RKO (cell line): ENCODE data around the gene DHX16.
"Not testable (repeated sequence)": the region's sequence is repeated elsewhere in the genome, so short reads cannot be mapped to it uniquely, and the experiment has no call there.

Source experiments
- DNase-seq: peaks from one replicate; pipeline ENCODE4 v3.0.0-alpha.2; 2016; ENCODE audit warnings: low spot score

DHX16 gene

DNA sequence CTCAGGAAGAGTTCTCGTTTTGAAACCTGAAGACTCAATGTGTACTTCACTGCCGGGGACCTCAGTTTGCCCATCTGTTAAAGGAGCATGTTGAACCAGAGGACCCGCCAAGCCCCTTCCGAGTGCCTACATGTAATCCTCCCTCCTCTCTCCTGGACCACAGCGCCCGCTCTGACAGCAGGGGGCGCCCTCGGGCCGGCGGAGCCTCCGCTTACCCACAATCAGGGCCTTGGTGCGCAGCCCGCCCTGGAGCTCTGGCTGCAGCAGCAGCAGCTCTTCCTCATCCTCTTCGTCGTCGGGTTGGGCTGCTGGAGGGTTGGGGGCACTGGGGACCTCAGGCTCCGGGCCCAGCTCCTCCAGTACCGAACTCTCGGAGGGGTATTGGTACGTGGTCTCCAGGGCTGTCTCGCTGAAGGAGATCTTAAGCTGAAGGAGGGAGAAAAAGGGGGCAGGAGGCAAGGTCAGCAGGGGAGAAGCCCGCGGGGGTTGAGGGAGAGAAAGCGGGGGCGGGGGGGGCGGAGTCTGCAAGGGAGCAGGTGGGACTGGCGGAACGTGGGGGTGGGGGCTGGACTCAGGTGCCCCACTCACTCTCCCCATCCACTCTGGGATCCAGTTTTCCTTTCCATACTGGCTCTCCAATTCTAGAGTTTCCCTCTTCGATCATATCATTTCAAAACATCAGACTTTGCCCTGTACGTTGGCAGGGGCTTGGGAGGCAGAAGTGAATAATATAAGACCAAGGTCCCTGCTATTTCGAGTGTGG is 6.3 kb upstream of the DHX16 start:
- peak; percentile 54 for DNase-seq

DNA sequence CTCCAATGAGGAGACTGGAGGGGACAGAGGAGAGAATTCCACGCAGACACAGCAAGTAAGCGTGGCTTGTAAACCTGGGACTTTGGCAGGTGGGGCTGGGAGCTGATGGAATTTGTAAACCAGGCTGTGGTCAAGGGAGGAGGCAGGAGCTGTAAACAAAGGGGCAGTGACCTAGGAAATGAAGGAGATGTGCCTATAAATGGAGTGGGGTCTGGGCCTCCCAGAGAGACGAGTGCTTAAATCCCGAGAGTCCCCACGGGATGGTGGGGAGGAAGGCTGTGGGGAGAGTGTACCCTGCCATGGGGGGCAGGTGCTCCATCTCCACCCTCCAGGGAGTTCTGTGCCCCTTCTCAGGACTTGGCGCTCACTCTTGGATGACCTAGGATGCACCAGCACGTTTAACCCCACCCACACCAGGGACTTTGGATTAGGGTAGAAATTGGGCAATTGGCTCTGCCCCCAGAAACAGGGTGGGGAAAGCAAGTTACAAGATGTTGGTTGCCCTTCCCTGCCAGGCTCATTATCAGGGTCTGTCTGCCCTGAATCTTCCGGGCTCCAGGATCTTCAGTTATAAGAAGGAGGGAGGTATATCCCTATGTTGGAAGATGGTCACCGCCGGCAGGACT is 4.0 kb upstream of the DHX16 start:
- no peak for DNase-seq

DNA sequence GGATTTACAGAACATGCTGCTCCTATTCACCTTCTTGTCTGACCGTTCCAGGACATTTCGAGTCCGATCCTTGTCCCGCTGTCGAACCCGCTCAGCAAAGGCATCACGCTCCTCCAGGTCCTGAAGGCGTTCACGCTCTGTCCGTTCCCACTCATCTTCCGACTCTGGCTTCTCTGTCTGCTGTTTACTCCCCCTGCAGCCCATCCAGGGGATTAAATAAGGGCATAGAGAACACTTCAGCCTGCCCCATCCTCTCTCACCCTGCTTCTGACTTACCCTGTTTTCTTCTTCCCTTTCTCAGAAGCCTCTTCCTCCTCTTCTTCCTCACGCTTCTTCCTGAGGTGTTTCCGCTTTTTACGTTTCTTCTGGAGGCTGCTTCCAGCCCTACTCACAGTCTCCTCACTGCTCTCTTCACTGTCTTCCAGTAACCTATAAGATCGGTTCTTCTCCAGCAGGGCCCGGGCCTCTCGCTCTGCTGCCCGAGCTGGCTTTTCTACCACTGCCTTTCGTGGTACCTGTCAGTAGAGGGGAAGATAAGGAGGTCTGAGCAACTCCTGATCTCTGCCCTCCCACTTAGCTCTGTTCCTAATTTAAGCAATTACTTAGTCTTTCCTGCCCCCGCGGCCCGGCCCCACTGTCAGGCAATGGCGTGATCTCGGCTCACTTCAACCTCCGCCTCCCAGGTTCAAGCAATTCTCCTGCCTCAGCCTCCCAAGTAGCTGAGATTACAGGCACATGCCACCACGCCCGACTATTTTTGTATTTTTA is 1.9 kb downstream of the DHX16 start:
- DNase-seq, result peak; percentile 24

DNA sequence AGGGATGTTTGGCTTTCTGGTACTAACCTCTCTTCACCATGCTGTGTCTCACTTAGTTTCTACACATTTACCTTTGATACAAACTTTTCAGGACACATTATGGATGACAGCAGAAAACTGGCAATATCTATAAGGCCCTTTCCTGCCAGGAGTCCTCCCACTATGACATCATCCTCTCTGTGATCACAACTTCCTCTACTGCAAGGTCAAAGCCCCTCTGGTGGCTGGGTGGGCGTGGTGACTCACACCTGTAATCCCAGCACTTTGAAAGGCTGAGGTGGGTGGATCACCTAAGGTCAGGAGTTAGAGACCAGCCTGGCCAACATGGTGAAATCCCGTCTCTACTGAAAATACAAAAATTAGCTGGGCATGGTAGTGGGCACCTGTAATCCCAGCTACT is 6.5 kb downstream of the DHX16 start:
- peak; percentile 42 for DNase-seq

DNA sequence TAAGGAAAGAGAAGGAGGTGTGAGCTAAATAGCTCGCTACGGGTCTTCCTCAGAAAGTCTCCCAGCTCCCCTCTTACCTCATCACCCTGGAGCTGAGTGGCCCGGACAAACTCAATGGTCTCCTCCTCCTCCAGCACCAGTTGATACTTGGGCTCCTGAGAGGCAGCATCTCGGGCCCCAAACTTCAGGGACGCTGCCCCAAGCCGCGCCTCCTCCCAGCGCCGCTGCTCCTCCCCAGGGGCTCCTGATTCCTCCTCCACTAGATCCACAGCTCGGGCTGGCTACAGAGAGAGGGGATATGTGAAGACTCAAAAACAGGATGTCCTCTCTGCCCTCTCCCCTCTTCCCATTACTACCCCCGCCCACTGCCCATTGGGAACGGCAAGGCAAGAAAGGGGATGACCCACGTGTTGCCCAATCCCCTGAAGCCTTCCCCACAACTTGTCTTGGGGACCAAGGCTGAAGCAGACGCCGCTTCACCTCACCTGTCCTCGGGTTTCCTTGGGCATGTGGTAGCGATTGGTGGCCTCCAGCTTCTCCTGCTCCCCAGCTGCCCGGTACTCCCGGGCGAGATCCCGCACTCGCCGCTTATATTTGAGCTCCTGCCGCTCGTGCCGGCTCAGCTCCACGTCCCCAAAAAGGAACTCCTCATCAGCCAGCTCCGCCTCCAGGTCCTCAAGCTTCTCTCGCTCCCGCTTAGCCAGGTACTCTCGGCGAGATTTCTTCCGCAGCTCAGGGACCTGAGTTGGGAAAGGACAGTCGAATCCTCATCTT is 7.6 kb downstream of the DHX16 start:
- no peak for DNase-seq

DNA sequence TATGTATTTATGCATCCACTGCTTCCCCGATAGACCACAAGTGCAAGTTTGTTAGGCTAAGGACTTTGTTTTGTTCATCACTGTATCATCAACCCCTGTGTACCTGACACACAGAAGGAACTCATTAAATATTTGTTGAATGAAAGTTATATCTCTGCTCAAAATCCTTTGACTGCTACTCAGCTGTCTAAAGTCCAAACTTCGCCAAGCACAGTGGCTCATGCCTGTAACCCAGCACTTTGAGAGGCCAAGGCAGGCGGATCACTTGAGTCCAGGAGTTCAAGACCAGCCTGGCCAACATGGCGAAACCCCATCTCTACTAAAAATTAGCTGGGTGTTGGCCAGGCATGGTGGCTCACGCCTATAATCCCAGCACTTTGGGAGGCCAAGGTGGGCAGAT is 14.9 kb downstream of the DHX16 start:
- DNase-seq, result not testable (repeated sequence)

DNA sequence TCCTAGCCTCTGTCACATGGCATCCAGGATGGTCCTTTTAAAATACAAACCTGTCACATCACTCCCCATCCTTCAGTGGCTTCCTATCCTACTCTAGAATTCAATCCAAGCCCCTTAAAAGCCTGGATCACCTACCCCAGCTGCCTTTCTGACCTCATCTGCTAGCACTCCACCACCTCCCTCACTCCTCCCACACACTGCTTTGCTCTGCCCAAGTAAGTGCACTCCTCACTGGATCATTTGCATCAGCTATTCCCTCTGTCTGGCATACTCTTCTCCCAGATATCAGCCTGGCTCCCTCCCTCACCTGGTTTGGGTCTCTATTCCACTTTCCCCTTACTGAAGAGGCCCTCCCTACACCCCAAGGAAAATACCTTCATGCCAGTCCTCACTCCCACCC is 15.4 kb downstream of the DHX16 start:
- no peak for DNase-seq

DNA sequence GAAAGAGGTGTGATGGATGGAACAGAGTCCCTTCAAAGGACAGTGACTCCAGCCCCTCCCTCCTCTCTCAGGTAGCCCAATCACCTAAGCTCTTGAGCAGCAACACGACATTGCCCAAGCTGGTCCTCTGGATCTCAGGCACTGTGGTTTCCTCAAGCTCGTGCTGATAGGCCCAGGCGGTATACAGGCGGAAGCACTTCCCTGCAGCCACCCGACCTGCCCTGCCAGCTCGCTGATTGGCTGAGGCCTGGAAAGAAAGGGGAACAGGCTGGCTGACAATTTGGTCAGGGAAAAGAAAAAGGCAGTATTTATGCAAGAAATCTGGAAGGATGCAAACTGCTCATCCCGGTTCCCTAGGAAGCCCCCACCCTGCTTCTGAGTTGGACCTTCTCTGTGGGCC is 16.3 kb downstream of the DHX16 start:
- no peak for DNase-seq

DNA sequence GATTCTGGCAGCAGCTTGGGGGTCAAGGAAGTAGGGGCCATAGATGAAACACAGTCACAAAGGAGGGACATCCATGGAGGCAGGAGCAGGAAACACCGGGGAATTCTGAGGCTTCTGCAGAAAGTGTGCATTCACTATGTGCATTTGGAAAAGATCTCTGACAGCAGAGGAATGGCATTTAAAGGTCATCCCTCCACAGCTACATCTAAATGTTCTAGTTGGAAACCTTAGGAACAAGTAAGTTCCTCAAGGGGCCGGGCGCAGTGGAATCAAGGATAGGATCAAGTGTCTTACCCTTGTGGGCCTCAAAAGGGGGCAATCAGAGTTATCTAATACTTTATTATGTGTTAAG is 17.1 kb downstream of the DHX16 start:
- no peak for DNase-seq

DNA sequence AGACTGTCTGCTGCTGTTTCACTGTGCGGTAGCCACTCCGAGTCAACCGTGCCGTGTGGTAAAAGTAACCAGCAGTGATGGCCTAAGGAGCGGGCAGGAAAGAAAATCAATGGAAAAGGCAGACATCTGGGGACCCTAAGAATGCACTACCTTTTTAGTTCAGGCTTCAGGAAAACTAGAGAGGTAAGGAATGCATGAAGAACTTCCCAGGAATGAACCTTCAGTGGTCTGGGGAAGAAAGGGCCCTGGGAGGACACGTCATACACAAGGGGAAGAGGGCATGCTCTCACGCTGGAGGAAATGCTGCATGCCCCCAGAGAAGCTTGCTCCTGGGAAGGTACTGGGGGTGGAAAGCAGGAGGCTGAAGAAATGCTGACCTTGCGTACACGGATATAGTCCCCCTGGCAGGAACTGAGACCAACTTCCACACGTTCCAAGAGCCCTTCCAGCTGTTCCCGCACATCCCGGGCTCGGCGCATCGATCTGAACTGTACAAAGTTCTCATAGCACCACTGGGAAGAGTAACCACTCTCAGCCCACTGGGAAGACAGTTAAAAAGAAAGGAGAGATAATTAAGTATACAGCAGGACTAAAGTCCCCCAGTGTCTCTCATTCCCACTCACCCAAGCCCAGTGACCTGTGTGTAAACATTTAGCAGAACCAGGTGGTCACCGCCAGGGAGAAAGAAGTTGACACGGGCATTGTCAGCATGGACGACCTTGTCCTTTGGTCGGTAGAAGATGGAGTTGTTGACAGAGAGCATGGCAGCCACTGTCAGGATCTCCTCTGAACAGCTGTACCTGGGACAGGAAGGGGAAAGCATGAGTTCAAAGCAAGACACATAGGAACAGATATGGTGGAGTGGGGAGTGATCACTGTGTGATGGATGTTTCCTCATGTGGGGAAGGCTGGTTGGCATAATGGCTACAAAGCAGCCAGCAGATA is 17.7 kb downstream of the DHX16 start:
- DNase-seq, result no peak

DNA sequence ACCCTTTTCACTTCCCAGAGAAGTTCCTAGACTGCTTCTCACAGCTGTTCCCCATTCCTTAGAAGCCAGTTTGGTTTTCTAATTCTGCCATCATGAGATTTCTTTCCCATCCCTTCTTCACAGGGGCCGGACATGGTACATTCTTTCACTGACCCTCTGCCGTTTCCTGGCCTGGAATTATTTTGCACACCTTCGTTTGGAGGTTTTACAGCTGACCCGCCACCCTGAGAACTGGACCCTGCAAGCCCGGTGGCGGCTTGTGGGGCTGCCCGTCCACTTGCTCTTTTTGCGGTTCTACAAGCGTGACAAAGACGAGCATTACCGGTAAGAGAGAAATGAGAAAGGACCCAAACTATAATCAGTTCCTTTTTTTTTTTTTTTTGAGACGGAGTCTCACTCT is 21.7 kb downstream of the DHX16 start:
- no peak for DNase-seq

DNA sequence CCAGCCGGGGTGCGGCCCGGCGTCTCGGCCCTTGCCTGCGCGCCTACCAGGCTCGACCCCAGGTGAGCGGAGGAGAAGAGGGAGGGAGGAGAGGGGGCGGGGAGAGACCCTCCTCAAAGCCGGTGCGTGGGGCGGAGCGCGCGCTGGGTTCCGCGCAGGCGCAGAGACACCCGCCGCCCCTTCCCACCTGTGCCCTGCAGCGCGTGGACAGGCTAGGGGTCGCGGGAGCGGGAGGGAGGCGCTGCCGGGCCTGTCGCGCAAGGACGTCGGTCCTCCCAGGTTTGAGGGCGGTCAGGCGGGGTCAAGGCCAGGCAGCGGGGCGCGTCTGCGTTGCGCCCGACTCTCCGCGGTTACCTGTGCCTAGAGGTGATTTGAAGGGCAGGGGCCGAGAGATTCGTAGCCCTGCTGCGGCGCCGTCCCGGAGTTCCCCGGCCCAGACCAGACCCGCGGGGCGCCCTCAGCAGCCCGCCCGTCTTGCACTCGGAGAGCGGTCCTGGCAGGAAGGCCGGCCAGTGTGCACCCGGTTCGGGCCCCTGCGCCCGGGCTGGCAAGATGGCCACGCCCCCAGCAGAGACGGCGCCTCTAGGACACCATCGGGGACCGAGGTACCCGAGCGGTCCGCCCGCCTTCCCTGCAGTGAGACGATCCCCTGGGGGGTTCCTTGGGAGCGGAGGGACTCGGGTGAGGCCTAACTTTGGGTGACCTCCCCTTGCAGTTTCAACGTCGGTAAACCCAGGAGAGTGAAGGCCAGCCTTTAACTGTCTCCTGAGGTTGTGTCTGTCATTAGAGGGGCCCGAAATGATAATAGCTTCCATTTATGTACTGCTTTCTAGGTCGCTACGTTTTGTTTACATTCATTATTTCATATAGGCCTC is 25.3 kb downstream of the DHX16 start:
- DNase-seq, result peak; percentile 84

DNA sequence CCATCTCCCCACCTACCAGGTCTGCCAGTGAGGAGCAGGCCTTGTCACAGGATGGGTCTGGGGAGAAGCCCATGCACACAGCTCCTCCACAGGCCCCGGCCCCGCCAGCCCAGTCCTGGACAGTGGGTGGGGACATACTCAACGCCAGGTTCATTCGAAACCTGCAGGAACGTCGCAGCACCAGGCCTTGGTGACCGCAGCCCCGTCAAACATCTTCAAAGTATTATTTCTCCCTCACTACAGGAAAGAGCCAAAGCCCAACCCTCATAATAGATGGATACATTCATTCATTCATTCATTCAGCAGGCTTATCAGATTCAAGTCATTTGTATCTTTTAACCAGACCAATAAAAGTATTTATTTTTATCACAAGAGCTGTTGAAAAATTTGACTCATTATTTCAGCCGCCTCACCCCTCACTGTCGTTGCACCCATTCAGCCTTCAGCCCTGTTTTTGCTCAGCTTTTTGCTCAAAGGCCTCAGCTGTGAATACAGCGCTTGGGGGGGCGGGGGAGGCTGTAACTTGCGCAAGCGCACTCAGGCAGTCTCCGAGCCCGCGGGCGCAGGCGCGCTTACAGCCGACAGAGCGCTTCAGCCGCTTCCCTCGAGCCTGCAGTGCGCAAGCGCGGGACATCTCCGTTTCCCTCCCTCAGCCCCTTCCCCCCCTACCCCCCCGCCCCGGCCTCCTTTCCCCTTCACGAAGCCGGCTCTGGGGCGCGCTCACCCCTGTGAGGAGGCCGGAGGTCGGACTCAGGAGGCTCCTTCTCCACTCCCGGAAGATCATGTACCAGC is 26.2 kb downstream of the DHX16 start, which contains the start of gene C6orf136:
C6orf136 (plus strand) TSS at position 684 of the 792 bp plus-strand sequence; CDS start at position 783, 99 bp downstream.
- peak; percentile 95 for DNase-seq

DNA sequence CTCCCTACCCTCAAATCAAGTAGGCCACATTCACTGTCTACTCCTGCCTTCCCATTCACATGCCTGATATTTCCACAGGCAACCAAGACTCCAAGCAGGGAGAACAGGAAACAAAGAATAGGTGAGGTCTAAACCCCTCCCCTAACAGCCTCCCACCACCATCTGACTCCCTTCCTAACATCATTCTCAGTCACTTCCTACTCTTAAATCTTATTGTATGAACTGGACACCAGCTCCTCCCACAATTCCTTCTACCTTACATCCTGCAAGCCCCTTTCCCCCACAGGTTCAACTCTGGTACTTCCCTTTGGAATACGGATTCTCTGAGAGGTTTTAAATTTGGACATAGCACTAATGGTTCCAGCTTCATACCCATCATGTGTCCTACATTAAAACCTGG is 26.8 kb downstream of the DHX16 start:
- no peak for DNase-seq

DNA sequence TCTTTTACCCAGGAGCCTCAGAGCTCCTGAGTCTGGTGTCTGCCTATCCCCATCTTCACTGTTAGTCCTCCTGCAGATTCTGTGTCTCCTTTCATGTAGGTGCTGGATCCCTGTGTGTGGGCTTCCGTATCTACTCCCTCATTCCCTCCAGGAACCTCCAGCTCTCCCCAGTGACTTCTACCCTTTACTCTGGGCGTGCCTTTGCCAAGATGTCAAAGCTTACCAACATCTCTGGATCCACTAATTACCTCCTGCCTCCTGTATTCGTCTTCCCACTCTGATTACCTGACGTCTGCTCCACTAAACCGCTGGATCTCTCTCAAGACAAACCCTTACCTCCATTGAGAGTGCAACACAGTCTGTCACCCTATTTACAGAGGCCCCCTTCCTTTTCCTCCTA is 28.0 kb downstream of the DHX16 start:
- no peak for DNase-seq

DNA sequence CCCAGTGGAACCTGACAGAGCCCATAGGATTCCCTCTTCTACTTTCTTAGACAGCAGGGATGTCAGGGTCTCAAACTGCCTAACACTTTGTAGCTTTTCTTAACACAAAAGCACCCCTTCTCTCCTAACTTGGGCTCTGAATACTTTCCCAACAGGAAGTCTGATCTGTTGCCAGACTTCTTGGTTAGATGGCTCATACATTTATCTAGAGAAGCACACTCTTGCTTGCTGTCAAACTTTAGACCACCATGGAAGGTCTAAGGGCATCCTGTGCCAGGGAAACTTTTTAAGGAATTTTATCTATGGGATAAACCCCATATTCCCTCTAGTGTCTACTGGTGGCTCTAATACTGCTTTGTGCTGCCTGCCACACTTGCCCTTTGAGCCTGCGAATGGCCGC is 29.1 kb downstream of the DHX16 start:
- DNase-seq, result no peak

DNA sequence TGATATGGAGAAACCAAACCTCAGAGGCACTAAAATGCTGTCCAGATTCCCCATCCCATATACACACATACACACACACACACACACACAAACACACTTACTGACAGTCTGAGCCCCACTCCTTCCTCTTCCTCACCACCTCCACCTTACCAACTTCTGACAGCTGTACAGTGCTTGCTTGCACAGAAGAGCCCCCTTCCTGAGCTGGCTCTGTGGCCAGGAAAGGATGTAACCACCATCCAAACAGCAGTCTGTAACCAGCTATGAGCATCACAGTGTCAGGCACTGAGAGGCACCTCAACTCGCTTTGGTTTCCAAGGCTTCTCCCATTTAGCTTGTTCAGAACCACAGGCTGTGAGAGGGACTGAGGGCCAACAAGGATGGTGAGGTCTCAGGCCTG is 31.8 kb downstream of the DHX16 start:
- DNase-seq, result no peak

DNA sequence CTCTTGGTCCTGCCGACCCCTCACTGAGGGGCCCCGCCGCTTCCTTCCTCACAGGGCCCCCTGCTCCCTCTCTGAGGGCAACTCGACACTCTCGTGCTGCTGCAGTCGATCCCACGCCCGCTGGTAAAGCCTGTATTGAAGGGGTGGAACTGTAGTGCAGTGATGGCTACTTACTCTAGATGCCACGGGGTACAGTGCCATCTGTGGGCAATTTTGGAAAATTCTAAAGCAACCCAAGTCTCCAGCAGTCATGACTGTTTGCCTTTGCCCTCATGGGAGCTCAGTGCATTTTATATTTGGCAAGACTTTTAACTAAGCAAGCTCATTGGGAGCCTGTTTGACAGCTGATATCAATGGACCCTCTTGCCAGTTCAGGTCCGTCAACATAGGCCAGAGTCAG is 32.3 kb downstream of the DHX16 start:
- DNase-seq, result no peak

DNA sequence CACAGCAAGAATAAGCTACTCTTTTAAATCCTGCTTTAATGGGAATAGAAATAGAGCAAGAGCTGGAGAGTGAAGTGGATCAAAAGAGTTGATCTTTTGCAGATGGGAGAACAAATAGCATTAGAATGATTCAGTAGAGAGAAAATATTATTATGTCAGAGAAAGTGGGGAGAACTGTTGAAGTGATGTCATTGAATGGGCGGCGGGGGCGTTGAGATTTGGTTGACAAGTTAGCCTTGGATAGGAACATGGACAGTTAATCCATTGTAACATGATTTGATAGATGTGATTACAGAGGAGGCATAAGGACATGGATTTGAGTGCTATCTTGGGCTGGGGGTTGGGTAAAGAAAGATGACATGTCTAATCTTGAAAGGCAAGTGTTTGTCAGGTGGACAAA is 37.0 kb downstream of the DHX16 start:
- no peak for DNase-seq
